GM12878 (cell line): ENCODE data around the gene ARRDC1. TPM values are rescaled to one million over a fixed set of nuclear protein-coding genes. Genes with fewer than 3 reads are reported as not detected.

Source experiments
- ATAC-seq: fragments of 200-7000 bp; cut with Tn5 transposase; 3 replicates; pipeline ENCODE4 v1.9.1; 2020; ENCODE audit warnings: mild to moderate bottlenecking, moderate library complexity
- BruUV-seq: library from RNA; stranded (reverse); fragments of 400-500 nt; replicated peaks from 2 replicates; lab custom pipeline; 2021; lab: Mats Ljungman, UMichigan
- CTCF ChIA-PET: fragments of 300-600 bp; sonication (Branson Sonifier 250); formaldehyde crosslinking; extraction: SDS; loops from one replicate; lab custom pipeline; 2021; ENCODE audit warnings: inconsistent platforms; lab: Yijun Ruan, JAX
- POLR2A ChIA-PET: fragments of 350-600 bp; formaldehyde crosslinking; extraction: SDS; loops from one replicate; lab custom pipeline; 2021; ENCODE audit warnings: inconsistent platforms; lab: Charles Lee
- RAD21 ChIA-PET: fragments of 300-600 bp; sonication (Branson Sonifier 250); formaldehyde crosslinking; loops from one replicate; lab custom pipeline; 2023; ENCODE audit warnings: antibody characterized with exemption; ENCODE audit not compliant: unreplicated experiment; lab: Charles Lee
- SMC1A ChIA-PET: fragments of 300-600 bp; sonication (Branson Sonifier 250); formaldehyde crosslinking; loops from one replicate; lab custom pipeline; 2023; ENCODE audit not compliant: unreplicated experiment, uncharacterized antibody; lab: Charles Lee
- DNase-seq: peaks from one replicate; pipeline ENCODE4 v3.0.0-alpha.2; 2011; ENCODE audit warnings: low read depth, low spot score
- FAIRE-seq: peaks from 3 replicates; lab custom pipeline; 2011; peaks lifted over from hg19 to GRCh38; lab: Jason Lieb, UNC
- H2AFZ ChIP-seq: 2 replicates; pipeline ENCODE4 v1.6.0; 2011; ENCODE audit warnings: low read depth, low read length, control low read depth; ENCODE audit not compliant: control insufficient read depth
- H3K27ac ChIP-seq: 2 replicates; pipeline ENCODE4 v1.5.1; 2011; ENCODE audit warnings: control low read depth; ENCODE audit not compliant: control insufficient read depth, insufficient read depth
- H3K27me3 ChIP-seq, 2 experiments: replicated peaks in 1 of 2; 2 replicates each; pipeline versions ENCODE4 v1.6.0 to v1.6.1; 2011; ENCODE audit warnings: low read length in 1 of 2; ENCODE audit not compliant: control insufficient read depth in 2 of 2, insufficient read depth in 2 of 2
- H3K36me3 ChIP-seq, 2 experiments: 2 replicates each; pipeline ENCODE4 v1.5.1; 2011; ENCODE audit warnings: low read length in 1 of 2; ENCODE audit not compliant: control insufficient read depth in 2 of 2, insufficient read depth in 2 of 2
- H3K4me1 ChIP-seq: 2 replicates; pipeline ENCODE4 v1.6.1; 2011; ENCODE audit warnings: mild to moderate bottlenecking, low read length, moderate library complexity, mixed read lengths; ENCODE audit not compliant: control insufficient read depth, insufficient read depth
- H3K4me2 ChIP-seq: 2 replicates; pipeline ENCODE4 v1.6.0; 2011; ENCODE audit warnings: control low read depth; ENCODE audit not compliant: control insufficient read depth, insufficient read depth
- H3K4me3 ChIP-seq: fragments of 200-600 bp; sonication (generic); 2 replicates; pipeline ENCODE4 v1.5.1; 2016
- H3K79me2 ChIP-seq: 2 replicates; pipeline ENCODE4 v1.6.0; 2011; ENCODE audit warnings: low read length; ENCODE audit not compliant: control insufficient read depth, insufficient read depth
- H3K9ac ChIP-seq: 2 replicates; pipeline ENCODE4 v1.8.0; 2011; ENCODE audit warnings: low read length, control low read depth, mixed read lengths; ENCODE audit not compliant: control insufficient read depth, insufficient read depth
- H3K9me3 ChIP-seq: replicated peaks from 3 replicates; pipeline ENCODE4 v1.5.1; 2011; ENCODE audit warnings: mild to moderate bottlenecking, low read length; ENCODE audit not compliant: control insufficient read depth, insufficient read depth
- H4K20me1 ChIP-seq: 2 replicates; pipeline ENCODE4 v1.6.0; 2011; ENCODE audit not compliant: control insufficient read depth, insufficient read depth
- EP300 ChIP-seq, 2 experiments: fragments of 150-350 bp in 1 of 2; IDR thresholded peaks; 2 replicates each; pipeline ENCODE4 v1.6.1; 2011 to 2012; ENCODE audit warnings: low read depth in 2 of 2, low read length in 2 of 2, borderline replicate concordance in 1 of 2, improper control_type of control experiment in 1 of 2, inconsistent platforms in 1 of 2; ENCODE audit not compliant: control insufficient read depth in 1 of 2
- MAX ChIP-seq: IDR thresholded peaks from 2 replicates; pipeline ENCODE4 v1.6.1; 2012; ENCODE audit warnings: low read depth, low read length, improper control_type of control experiment
- MEF2A ChIP-seq: IDR thresholded peaks from 2 replicates; pipeline ENCODE4 v1.6.1; 2011; ENCODE audit warnings: low read depth, mild to moderate bottlenecking, low read length, moderate library complexity; ENCODE audit not compliant: insufficient read depth
- NR2F1 ChIP-seq: fragments of 450-650 bp; conservative IDR thresholded peaks from 2 replicates; pipeline ENCODE4 v1.6.1; 2017; ENCODE audit warnings: mild to moderate bottlenecking
- SREBF2 ChIP-seq: IDR thresholded peaks from 2 replicates; pipeline ENCODE4 v1.6.1; 2012; ENCODE audit warnings: mild to moderate bottlenecking, low read length
- STAT3 ChIP-seq: IDR thresholded peaks from 2 replicates; pipeline ENCODE4 v1.6.1; 2011; ENCODE audit warnings: low read depth, low read length, improper control_type of control experiment
- SUPT20H ChIP-seq: IDR thresholded peaks from 2 replicates; pipeline ENCODE4 v1.6.1; 2011; ENCODE audit warnings: low read depth, mild to moderate bottlenecking, low read length, moderate library complexity, borderline replicate concordance; ENCODE audit not compliant: control insufficient read depth
- TCF7 ChIP-seq: IDR thresholded peaks from 2 replicates; pipeline ENCODE4 v1.6.1; 2014; ENCODE audit warnings: antibody characterized with exemption, borderline replicate concordance
- ZNF592 ChIP-seq: fragments of 450-650 bp; IDR thresholded peaks from 2 replicates; pipeline ENCODE4 v1.6.1; 2017; ENCODE audit warnings: mild to moderate bottlenecking, moderate library complexity
- WGBS: methylation state at CpG from one replicate; pipeline ENCODE4 v1.1.6; 2016; ENCODE audit warnings: low lambda C conversion rate; ENCODE audit not compliant: insufficient replicate concordance, insufficient coverage; ENCODE audit errors: missing lambda C conversion rate; 5-methylcytosine and 5-hydroxymethylcytosine counted together
- in situ Hi-C: fragments of 300-500 bp; cut with MboI; formaldehyde crosslinking; loops from 9 replicates; pipeline ENCODE4 v1.14.3; 2018; ENCODE audit warnings: mixed read lengths
- intact Hi-C: fragments of 100-400 bp; cut with micrococcal nuclease; formaldehyde crosslinking; loops from one replicate; pipeline ENCODE4 v1.14.2; 2022; ENCODE audit not compliant: unreplicated experiment
- polyA plus RNA-seq, 11 experiments: library from polyadenylated mRNA; depleted of rRNA in 4 of 11; unstranded in 6 of 11; stranded (reverse) in 5 of 11; fragments of >200 nt; fragmentation: Nextera tagmentation in 4 of 11; fragmentation: Illumina TruSeq in 1 of 11; extraction: Ambion mirVana in 4 of 11; extraction: Trizol in 1 of 11; gene quantifications; 1 replicate in 1 of 11; 2 replicates in 10 of 11; pipeline versions ENCODE4 v1.2.1 to v1.2.3, GENCODE V29; 2011 to 2016; ENCODE audit warnings: inconsistent platforms in 2 of 11, missing spikeins in 2 of 11, low read depth in 1 of 11
- total RNA-seq, 4 experiments: library from RNA; depleted of rRNA in 3 of 4; stranded (reverse); fragments of >200 nt in 3 of 4; fragmentation: Illumina TruSeq in 1 of 4; extraction: Trizol in 1 of 4; gene quantifications; 2 replicates each; pipeline versions ENCODE4 v1.2.1 to v1.2.3, GENCODE V29; 2013 to 2021
- TF ChIP-seq, protein P1 (sequence below): IDR thresholded peaks from 2 replicates; pipeline ENCODE4 v1.6.1; 2012; ENCODE audit warnings: low read length, inconsistent platforms
- TF ChIP-seq, protein P2 (sequence below): fragments of 450-650 bp; IDR thresholded peaks from 2 replicates; pipeline ENCODE4 v1.6.1; 2016; ENCODE audit warnings: mild to moderate bottlenecking
- TF ChIP-seq, protein P3 (sequence below): fragments of 450-650 bp; IDR thresholded peaks from 2 replicates; pipeline ENCODE4 v1.6.1; 2017; ENCODE audit warnings: borderline replicate concordance

ARRDC1 gene
- total and polyA plus RNA-seq, 10 of the 15 experiments (the other 5 are each of a cell fraction or from before 2014, with no cell fraction given): 0.23 to 34.4 (median 20.9) TPM

DNA sequence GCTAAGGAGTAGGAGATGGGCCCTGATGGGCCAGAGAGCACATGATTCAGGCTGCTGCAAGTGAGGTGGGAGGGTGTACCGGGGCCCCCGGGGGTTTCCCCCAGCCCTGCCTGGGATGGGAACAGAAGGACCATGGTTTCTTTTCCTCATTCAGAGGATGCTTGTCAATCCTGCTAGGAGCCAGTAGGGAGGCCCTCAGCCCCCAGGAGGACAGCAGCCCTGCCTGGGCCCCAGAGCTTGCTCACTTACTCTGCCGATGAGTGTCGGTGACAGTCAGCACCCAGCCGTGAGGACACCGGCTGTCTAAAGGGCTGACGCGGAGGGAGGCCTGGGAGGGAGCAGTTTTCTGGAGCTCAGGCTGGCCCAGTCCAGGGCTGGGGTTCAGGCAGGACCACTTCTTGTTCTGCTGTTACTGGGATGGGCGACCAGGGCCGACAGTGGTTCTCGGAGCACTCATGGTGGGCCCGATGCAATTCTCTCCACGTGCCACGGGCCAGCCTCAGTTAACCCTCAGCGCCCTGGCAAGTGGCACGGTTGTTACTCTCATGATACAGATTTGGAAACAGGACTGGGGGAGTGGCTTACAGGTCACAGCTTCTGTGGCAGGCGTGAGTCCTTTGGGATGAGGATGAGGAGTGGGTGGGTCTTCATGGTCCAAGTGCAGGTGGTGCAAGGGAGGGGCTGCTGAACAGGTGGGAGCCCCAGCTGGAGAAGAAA is 1.8 kb downstream of the ARRDC1 start (continued):
- TF ChIP-seq, protein P1, sequence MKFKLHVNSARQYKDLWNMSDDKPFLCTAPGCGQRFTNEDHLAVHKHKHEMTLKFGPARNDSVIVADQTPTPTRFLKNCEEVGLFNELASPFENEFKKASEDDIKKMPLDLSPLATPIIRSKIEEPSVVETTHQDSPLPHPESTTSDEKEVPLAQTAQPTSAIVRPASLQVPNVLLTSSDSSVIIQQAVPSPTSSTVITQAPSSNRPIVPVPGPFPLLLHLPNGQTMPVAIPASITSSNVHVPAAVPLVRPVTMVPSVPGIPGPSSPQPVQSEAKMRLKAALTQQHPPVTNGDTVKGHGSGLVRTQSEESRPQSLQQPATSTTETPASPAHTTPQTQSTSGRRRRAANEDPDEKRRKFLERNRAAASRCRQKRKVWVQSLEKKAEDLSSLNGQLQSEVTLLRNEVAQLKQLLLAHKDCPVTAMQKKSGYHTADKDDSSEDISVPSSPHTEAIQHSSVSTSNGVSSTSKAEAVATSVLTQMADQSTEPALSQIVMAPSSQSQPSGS: no peak
- TF ChIP-seq EP300 (IDR thresholded peaks at IDR 0.05; ENCODE audit: borderline replicate concordance in 1 of 2, control insufficient read depth in 1 of 2, low read depth in 2 of 2, low read length in 2 of 2) (no peak), TCF7 (no peak), ZNF592 (no peak), STAT3 (no peak)
- TF ChIP-seq, all 136 proteins: peak for 0

- in situ Hi-C loops: no loop called here
- no peak overlapping the region for H3K9ac ChIP-seq
- no peaks in the 10 kb centered on the region; the same call in 1 of the 2 replicates for H4K20me1 ChIP-seq
- peaks cover 4% of the 10 kb centered on the region for H3K79me2 ChIP-seq
- intact Hi-C loops: no loop called here
- H3K27me3 ChIP-seq: no peaks in the 10 kb centered on the region
- CTCF ChIA-PET: no interaction called here
- H3K4me2 ChIP-seq: no peak overlapping the region
- no peak overlapping the region for H3K4me3 ChIP-seq
- H2AFZ ChIP-seq: no peak overlapping the region
- BruUV-seq: no TSS peak
- ATAC-seq (no peak), FAIRE-seq (no peak), DNase-seq (no peak)
- RAD21 ChIA-PET: no interaction called here
- H3K27ac ChIP-seq: no peak overlapping the region
- peaks cover 11% of the 10 kb centered on the region for H3K4me1 ChIP-seq
- H3K9me3 ChIP-seq: no peaks in the 10 kb centered on the region
- peaks cover 2 to 7% of the 10 kb centered on the region in 2 experiments; a peak in 3 of 4 replicates for H3K36me3 ChIP-seq
- 85% methylated on average over 6 of the region's 6 CpGs for WGBS
- POLR2A ChIA-PET: interaction anchor here (0.6 kb wide), 1 partner anchor 75 kb away, joined by 3 read pairs; no protein-coding TSS in a partner anchor
- SMC1A ChIA-PET: no interaction called here
- no peak for TF ChIP-seq MAX
- TF ChIP-seq, protein P2, sequence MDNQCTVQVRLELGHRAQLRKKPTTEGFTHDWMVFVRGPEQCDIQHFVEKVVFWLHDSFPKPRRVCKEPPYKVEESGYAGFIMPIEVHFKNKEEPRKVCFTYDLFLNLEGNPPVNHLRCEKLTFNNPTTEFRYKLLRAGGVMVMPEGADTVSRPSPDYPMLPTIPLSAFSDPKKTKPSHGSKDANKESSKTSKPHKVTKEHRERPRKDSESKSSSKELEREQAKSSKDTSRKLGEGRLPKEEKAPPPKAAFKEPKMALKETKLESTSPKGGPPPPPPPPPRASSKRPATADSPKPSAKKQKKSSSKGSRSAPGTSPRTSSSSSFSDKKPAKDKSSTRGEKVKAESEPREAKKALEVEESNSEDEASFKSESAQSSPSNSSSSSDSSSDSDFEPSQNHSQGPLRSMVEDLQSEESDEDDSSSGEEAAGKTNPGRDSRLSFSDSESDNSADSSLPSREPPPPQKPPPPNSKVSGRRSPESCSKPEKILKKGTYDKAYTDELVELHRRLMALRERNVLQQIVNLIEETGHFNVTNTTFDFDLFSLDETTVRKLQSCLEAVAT: no peak
- TF ChIP-seq NR2F1: no peak
- no peak for TF ChIP-seq SREBF2
- no peak for TF ChIP-seq SUPT20H
- no peak for TF ChIP-seq MEF2A
- TF ChIP-seq, protein P3, sequence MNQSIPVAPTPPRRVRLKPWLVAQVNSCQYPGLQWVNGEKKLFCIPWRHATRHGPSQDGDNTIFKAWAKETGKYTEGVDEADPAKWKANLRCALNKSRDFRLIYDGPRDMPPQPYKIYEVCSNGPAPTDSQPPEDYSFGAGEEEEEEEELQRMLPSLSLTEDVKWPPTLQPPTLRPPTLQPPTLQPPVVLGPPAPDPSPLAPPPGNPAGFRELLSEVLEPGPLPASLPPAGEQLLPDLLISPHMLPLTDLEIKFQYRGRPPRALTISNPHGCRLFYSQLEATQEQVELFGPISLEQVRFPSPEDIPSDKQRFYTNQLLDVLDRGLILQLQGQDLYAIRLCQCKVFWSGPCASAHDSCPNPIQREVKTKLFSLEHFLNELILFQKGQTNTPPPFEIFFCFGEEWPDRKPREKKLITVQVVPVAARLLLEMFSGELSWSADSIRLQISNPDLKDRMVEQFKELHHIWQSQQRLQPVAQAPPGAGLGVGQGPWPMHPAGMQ: no peak
These were observed 5.5 kb downstream of the ARRDC1 start for GRCh38 chr9:137610944-137611343.
